HG03196 (cell line): ENCODE data around the gene SIRT5.

ENCODE experiments used
- ATAC-seq: cut with Tn5 transposase; IDR thresholded peaks from one replicate; pipeline ENCODE4 v1.9.1; 2021; ENCODE audit not compliant: unreplicated experiment

The SIRT5 gene

DNA sequence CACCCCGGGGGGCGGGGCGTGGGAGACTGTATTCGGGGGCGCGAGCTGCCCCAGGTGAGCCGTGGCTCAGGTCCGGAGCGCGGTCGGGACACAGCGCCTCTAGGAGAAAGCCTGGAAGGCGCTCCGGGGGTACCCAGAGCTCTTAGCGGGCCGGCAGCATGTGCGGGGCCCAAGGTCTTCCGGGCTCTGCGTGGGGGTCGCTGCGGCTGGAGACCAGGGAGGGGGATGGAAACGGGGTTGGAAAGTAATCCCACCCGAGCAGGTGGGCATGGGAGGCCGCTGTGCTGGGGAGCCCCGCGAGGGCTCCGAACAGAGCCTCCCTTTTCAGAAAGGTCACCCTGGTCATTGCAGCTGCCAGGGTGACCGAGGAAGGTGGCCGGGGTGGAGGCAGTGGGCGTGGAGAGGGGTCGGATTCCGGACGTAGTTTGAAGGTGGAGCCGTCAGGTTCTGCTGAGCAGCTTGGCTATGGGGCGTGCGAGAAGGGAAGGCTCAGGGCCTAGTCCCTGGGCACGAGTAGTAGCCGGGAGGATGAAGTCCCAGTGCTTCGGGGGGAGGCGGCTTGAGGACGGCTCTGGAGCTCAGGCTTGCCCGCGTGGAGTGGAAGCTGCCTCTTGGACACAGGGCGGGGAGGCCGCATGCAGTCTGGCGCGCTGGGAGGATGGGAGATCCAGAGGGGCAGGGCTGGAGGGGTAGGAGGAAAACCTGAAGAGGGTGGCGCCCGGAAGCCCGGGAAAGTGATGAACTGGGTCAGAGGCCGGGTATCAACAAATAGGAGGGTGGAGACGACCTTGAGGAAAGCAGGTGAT lies at the start of gene SIRT5:
TSS of gene SIRT5 (plus strand) at position 31 of the 806 bp plus-strand sequence. CDS start 9,510 bp downstream, outside the sequence.
- peak; percentile 65 for ATAC-seq

DNA sequence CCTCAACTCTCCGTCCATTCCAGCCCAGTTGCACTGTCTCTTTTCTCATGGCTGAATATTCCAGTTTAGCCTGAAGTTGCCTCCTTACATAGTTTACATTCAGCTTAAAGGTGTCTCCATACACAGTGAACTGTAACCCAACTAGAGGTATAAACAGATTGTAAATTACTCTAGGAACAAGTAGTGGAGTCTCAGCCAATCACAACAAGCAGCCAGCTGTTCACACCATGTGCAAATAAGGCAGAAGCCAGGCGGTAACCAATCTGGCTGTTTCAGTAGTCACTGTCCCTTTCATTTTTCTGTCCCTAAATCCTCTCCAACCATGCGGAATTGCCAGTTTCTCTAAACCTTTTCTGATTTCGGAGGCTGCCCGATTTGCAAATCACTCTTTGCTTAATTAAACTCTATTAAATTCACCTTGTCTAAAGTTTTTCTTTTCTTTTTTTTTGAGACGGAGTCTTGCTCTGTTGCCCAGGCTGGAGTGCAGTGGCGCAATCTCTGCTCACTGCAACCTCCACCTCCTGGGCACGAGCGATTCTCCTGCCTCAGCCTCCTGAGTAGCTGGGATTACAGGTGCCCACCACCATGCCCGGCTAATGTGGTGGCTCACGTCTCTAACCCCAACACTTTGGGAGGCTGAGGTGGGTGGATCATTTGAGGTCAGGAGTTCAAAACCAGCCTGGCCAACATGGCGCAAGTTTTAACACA lies 49.4 kb upstream of the SIRT5 start:
- ATAC-seq = no peak

DNA sequence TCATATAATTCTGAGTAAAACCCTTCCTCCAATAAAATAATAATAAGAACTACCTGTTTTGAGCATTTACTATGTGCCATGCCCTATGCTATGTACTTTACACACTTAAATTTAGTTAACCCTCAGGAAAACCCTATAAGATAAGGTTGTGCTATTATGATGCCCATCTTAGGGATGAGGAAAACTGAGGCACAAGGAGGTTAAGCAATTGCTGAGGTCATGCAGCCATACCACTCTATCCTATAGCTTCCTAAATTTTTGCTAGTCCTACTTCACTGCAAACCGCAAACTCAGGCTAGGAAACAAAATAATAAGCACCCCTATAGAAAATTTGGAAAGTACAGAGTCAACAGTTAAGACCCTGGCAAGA lies 48.1 kb upstream of the SIRT5 start:
- peak; percentile 18 for ATAC-seq

DNA sequence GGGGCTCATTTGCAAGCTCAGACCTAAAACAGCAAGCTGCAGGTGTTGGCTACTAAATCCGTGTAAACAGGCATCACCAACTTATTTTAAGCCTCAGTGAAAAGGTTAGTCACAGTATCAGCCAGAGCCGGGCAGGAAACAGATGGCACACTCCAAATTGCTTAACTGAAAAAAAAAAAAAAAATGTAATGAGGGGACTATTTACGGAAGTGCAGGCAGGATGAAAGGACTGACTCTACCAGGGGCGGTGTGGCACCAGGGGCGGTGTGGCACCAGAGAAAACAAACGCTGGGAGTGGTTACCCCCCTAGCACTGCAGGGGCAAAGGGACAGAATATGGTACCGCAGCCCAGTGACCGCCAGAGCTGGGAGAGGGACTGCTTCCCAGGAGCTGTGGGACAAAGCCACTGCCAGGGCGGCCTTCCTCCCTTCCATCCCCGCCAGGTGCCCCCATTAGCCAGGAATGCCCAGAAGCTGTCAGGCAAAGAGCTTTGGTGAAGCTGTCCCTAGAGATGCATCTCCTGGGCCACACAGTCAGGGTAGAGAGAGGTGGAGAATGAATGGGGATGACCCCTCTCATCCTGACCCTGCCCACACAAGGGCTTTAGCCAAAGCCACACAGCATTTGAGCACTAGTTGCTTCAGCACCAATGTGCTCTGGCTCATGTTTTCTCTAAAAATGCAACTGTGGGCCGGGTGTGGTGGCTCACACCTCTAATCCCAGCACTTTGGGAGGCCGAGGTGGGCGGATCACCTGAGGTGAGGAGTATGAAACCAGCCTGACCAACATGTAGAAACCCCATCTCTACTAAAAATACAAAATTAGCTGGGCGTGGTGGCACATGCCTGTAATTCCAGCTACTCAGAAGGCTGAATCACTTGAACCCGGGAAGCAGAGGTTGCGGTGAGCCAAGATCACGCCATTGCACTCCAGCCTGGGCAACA lies 47.4 kb upstream of the SIRT5 start:
- peak; percentile 83 for ATAC-seq

DNA sequence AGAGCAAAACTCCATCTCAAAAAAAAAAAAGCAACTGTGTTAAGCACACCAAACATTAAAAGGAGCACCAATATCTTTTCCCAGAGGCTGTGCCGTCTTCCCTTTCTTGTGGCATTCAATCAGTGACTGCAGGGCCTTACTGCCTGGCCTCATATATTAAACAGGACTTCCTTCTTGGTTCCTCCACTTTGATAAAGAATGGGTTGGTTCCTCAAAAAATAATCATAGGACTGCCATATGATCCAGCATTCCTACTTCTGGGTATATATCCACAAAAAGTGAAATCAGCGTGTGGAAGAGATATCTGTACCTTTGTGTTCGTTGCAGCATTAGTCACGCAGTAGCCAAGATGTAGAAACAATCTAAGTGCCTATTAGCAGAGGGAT lies 46.7 kb upstream of the SIRT5 start:
- ATAC-seq = no peak

DNA sequence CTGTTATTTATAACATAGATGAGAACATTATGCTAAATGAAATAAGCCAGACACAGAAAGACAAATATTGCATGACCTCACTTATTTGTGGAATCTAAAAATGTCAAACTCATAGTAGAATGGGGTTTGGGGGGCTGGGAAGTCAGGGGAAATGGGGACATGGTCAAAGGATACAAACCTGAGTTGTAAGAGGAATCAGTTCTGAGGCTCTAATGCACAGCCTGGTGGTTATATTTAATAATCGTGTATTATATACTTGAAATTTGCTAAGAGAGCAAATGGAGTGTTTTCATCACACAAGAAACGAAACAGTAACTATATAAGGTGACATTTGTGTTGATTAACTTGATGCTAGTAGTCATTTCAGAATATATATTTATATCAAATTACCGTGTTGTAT lies 46.2 kb upstream of the SIRT5 start:
- ATAC-seq = no peak

DNA sequence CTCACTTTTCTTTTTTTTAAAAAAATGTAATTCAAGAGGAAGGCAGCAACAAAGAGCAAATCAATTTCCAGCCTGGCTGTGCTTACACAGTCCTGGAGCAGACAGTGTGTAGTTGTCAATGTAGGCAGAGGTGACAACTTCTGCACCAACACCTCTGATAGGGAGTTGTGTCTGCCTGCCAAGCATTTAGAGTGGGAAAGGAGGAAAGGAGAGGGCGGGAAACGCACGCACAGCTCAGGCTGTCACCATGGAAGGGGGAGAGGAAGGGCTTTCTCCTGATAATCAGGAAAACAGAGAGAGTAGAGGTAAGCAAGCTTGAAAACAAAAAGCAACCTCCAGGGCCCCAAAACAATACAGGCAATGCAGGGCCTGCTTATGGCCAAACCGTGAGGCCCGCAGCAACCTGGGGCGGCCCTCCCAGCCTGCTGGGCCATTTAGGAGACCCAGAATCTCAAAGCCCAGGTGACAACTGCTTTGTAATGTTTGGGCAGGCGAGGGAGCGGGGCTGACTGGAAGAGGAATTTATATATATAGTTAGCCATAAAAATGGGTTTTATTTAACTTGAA lies 45.5 kb upstream of the SIRT5 start:
- ATAC-seq = no peak

DNA sequence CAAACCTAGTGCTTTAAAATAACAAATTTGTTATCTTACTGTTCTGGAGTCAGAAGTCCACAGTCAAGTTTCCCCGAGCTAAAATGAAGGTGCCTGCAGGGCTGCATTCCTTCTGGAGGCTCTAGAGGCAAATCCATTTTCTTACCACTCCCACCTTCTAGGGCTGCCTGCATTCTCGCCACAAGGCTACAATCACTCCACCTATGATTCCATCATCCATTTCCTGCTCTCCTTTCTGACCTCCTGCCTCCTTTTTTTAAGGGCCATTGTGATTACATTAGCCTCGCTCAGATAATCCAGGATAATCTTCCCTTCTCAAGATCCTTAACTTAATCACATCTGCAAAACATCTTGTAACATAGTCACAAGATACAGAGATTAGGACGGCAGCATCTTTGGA lies 42.4 kb upstream of the SIRT5 start:
- no peak for ATAC-seq

DNA sequence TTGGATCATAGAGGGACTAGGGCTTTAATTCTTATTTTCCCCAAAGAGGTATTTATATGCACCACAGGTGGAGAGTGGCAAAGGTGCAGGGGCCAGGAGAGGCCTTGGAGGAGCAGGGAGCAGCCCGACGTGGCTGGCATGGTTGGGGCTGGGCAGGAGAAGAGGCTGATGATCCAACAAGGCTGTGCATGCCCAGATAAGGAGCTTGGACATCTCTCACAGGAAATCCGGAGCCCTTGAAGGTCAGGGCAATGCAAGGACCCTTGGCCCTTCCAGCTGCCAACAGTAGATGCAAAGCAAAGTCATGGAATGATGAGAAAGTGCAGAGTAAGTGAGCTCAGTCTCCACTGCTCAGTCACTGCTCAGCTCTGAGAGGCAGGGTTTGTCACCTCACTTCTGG lies 39.9 kb upstream of the SIRT5 start:
- ATAC-seq = no peak

DNA sequence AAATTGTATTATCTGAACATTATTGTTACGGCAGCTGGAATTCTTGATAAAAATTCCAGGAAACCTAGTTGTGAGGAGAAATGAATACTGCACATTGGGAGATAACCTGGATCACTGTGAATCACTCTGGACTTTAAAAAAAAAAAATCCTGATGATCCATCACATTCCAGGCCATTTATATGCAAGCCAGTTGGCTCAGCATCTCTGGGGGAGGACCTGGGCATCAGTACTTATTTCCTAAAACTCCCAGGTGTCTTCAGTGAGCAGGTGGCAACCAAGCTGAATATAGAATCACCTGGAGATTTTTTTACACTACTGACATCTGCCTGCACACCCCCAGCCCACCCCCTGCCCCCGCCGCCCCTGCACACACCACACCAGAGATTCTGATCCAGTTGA lies 39.1 kb upstream of the SIRT5 start:
- ATAC-seq = no peak

DNA sequence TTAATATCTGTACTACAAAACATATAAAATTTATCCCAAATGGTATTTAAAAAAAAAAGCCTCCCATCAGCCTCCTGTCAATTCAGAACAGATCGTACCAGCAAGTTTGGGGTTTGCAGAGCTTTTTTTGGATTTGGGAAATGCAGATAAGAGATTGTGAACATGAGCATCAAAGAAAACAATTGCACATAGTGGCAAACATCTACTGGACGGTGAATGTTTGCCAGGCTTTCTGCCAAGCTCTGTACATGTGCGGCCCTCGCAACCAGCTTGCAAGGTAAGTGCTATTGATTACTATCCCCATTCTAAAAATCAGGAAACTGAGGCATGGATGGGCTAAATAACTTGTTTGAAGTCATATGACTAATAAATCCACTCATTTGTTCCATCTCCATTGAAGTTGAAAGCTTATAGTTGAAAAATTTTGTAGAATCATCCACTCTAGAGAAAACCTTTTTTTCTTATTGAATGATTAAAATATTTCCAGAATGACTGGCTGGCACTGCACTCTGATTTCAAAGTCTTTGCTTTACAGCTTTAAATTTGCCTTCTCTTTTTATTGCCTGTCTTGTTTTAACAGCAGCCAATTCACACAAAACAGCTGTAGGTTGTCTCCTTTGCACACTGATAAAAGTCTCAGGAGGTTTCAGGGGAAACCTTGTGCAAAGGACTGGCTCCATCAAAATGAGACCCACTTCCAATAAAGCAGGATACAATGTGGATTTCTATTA lies 37.4 kb upstream of the SIRT5 start:
- ATAC-seq = no peak

DNA sequence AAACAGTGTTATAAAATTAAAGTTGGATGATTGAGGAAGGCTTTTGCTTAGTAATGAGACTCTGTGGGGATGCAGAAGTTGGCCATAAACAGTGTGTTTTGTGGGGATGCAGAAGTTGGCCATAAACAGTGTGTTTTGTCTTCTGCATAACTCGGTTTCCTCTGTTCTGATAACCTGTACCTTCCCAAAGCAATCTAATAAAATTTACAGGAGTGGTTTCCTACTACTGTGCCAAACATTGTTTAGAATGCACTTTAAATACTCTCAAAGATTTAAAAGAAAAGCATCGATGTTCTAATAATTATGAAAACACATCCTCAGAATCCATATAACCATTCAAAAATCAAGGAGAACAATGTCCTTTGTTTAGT lies 36.9 kb upstream of the SIRT5 start:
- no peak for ATAC-seq

DNA sequence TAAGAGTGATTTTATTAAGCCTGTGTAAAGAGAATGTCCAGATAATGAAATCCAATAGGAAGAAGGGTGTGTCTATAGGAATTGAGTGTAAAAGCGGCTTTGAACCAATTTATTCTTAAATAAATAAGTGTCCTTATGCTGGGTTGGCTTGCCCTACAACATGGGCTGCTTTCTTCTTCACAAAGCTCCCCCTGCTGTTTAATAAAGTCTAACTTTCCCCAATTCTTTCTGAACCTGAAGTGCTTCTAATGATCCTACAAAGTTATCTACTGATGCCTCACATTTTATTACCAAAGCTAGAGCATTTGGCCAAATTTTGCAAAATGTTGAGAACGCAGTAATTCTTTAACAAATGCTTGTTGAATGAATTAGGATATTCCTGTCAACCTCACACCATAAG lies 36.3 kb upstream of the SIRT5 start:
- no peak for ATAC-seq

DNA sequence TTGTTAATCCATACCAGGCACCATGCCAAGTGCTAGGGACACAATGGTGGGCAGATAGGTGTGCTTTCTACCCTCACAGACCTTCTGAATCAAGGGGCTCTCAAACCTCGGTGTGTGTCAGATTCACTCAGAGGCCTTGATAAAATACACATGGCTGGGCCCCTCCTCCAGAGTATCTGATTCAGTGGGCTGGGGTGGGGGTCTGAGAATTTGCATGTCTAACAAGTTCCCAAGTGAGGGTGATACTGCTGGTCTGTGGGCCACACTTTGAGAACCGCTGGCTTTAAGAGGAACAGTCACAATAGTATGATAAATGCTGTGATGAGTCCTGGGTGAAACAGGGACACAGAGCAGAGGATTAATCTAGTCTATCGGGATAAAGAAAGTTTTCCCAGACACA lies 35.8 kb upstream of the SIRT5 start:
- ATAC-seq = no peak

DNA sequence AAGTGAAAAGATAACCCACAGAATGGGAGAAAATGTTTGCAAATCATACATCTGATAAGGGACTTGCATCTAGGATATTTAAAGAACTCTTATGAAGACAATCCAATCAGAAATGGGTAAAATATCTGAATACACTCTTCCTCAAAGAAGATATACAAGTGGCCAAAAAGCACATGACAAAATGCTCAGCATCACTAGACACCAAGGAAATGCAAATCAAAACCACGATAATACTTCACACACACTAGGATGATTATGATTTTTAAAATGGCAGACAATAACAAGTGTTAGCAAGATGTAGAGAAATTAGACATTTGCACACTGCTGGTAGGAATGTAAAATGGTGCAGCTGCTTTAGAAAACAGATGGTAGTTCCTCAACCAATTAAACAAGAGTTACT lies 34.8 kb upstream of the SIRT5 start:
- no peak for ATAC-seq

DNA sequence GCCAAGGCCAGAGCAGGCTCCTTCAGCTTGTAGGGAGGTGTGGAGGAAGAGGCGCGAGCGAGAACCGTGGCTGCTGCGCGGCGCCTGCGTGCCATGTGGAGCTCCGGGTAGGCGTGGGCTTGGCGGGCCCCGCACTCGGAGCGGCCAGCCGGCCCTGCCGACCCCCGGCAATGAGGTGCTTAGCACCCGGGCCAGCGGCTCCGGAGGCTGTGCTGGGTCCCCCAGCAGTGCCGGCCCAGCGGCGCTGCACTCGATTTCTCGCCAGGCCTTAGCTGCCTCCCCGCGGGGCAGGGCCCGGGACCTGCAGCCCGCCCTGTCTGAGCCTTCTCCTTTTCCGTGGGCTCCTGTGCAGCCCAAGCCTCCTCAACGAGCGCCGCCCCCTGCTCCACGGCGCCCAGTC lies 32.9 kb upstream of the SIRT5 start:
- ATAC-seq = no peak

DNA sequence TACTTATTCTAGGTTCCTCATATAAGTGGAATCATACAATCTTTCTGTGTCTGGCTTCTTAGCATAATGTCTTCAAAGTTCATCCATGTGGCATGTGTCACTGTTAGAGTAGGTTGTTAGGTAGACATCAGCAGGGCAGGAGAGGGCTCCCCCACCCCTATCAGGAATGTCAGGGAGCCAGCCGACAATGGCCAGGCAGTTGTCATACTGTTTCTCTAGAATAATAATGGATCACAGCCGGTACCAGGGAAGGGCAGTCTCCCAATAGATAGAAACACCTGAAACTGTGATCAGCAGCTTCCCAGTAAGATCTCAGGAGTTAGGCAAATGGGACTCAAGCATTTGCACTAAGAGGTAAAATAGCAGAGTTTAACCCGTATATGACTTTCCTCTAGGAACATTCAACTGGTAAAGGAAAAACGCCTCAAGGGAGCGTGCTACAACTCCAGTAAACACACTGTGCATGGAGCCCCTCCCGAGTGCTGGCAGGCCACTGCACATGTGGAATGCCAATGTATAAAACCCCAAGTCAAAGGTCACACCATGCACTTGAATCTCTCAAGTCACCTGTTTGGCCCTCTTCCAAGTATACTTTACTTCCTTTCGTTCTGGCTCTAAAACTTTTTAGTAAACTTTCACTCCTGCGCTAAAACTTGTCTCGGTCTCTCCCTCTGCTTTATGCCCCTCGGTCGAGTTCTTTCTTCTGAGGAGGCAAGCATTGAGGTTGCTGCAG lies 29.8 kb upstream of the SIRT5 start:
- ATAC-seq = no peak

DNA sequence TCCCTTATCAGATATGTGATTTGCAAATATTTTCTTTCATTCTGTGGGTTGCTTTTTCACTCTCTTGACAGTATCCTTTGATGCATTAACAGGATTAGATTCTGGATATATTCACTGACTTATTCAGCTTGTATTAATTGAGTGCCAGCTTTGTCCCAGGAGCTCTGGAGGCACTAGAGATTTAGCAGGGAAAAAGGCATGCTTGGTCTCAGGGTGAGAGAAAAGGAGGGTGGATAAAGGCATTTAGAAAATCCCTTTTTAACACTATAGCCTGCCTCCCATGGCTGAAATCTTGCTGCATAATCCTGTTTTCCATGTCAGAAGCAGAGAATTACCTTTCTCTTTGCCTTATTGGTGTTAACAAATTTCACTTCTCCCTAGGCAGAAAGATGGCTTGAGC lies 28.5 kb upstream of the SIRT5 start:
- ATAC-seq = no peak

DNA sequence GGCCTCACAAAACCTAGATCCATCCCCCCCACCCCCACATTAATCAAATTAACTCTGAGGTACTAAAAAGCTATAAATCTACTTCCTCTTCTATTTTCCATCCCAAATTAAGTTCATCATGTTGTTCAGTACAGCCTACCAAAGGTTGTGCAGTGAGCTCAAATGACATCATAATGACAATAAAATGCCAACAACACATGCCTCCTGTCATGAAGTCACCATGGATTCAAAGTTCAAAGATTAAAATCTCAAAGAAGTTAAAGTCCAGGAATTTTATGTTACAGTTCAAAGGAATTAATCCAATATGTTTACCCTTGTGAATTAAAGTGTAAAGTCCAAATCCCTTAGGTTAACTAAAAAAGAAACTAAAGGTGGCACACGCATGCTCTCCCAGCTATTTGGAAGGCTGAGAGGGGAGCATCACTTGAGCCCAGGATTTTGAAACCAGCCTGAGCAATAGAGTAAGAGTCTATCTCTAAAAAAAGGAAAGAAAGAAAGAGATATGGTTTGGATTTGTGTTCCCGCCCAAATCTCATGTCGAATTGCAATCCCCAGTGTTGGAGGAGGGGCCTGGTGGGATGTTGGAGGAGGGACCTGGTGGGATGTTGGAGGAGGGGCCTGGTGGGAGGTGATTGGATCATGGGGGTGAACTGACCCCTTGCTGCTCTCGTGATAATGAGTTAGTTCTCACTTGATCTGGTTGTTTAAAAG lies 25.7 kb upstream of the SIRT5 start:
- ATAC-seq = no peak
